Sciatic nerve (tissue), 2 donors: ENCODE measurements around the gene IFNA16. TPM values are rescaled to one million over a fixed set of nuclear protein-coding genes. Genes with fewer than 3 reads are reported as not detected.
"Not testable (repeated sequence)": the region's sequence is repeated elsewhere in the genome, so short reads cannot be mapped to it uniquely, and the experiment has no call there.

ENCODE experiments used
- ATAC-seq: fragments of 200-7000 bp; cut with Tn5 transposase; one replicate; pipeline ENCODE4 v1.9.1; 2020; ENCODE audit warnings: mild to moderate bottlenecking, moderate library complexity
- DNase-seq: peaks from one replicate; pipeline ENCODE4 v3.0.0-alpha.2; 2020; ENCODE audit warnings: low spot score
- intact Hi-C: fragments of 100-400 bp; cut with DNase I; formaldehyde crosslinking; loops from one replicate; pipeline ENCODE4 v1.14.2; 2022
- total RNA-seq: library from RNA; stranded (reverse); fragmentation: NEBNext Ultra II Directional; extraction: Animal tissue kit (Norgen Biotek cat#: 25700); gene quantifications from one replicate; pipeline ENCODE4 v1.2.1, GENCODE V29; 2021
- donor health status: DM: no; HTN: no; CAD: no.
- donor health status: DM: no; HTN: no; CAD: no.

The IFNA16 gene
- total RNA-seq, 1 donor from 2014 or later: not detected

DNA sequence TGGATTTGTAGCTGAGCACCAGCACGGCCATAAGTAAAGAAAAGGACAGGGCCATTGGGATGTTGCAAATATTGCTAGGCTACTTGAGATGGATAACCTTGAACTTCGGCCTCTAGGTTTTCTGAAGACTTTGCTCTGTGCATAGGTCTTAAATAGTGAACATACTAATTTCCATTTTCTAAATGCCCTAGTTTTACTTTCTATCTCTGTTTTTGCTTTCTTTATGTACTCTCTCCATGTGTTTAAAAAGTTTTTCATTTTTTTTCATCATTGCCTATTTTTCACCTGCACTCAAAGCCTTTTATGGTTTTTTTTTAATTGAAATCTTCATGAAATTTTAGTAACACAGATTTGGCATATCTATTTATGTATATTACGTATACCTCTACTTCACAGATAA is 10.1 kb downstream of the IFNA16 start, which contains the start of gene IFNA10:
TSS of gene IFNA10 (minus strand) at position 101 of the 400 bp plus-strand sequence. CDS start at position 55, 46 bp downstream.
- intact Hi-C loops, DNase-seq, ATAC-seq: not testable (repeated sequence)

GRCh38 chr9:21205204-21205603 is 11.9 kb downstream of the IFNA16 start:
- intact Hi-C loops: no loop called here
- no peak for ATAC-seq
- DNase-seq: no peak

- DNase-seq, ATAC-seq, intact Hi-C loops: not testable (repeated sequence)
Measured at GRCh38 chr9:21202105-21202504, 15.0 kb downstream of the IFNA16 start, which contains the start of gene IFNA7. TSS of gene IFNA7 (minus strand) at chr9:21202205. CDS start at chr9:21202165, 40 bp downstream.

- peak; percentile 70 for ATAC-seq
- intact Hi-C loops, DNase-seq: not testable (repeated sequence)
Measured at GRCh38 chr9:21194867-21195776, 22.0 kb downstream of the IFNA16 start.

DNA sequence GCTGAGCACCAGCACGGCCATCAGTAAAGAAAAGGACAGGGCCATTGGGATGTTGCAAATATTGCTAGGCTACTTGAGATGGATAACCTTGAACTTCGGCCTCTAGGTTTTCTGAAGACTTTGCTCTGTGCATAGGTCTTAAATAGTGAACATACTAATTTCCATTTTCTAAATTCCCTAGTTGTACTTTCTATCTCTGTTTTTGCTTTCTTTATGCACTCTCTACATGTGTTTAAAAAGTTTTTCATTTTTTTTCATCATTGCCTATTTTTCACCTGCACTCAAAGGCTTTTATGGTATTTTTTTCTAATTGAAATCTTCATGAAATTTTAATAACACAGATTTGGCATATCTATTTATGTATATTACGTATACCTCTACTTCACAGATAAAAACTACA is 29.6 kb downstream of the IFNA16 start, which contains the start of gene IFNA4:
TSS of gene IFNA4 (minus strand) at position 101 of the 400 bp plus-strand sequence. CDS start at position 45, 56 bp downstream.
- intact Hi-C loops, ATAC-seq, DNase-seq: not testable (repeated sequence)

DNA sequence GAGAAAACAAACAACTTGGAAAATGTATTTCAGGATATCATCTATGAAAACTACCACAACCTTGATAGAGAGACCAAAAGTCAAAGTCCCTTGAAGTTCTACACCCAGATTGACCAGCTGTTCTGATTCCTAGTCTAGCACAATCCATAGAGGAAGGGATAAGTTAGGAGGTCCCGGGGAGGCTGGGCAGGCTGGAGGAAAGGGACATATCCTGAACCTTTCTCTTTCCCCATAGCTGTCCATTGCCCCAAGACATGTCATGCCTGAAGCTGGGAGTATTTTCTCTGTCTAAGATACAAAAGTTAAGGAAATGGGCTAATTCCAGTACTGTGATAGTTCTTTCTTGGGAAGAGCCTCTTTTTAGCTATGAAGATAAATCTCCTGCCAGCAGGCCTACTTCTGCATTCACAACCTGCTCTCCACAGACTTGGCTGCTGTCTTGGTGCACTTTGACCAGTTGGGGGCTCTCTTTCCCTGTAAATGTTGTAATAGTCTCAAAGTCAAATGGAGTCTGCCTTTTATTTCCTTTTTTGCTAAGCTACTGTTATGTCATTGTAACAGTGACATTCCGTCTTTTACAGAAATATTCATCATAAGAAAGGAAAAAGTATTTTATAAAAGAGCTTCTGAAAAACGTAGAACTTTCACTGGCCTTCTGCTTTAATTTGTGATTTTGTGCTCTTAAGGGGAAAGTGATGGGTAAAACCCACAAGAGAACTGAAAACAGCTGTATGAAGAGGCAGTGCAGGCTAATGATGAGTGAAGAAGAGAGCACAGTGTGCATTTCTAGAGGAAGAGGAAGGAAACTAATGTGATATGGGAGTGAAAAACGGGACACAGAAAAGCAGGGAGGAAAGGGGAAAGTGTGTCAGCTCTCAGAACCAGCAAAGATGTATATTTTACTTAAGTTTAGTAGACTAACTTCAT is 34.0 kb downstream of the IFNA16 start:
- intact Hi-C loops: not testable (repeated sequence)
- ATAC-seq: peak; percentile 65

DNA sequence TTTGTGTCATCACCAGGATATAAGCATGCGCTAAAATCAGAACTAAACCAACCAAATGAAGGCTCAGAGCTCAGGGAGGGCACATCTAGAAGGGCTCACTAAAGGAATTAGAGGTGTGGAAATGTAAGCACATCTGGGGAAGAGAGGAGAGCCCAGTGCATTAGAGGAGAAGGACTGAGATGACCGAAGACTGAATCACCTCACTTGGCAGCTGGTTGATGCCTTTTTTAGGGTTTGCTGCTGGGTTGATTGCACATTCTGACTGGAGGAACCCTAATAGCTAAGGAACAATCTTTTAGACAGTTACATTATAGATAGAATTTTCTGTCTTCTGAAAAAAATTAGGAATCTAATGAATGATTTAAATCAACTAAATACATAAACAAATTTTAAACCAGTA is 42.4 kb downstream of the IFNA16 start:
- no peak for DNase-seq
- ATAC-seq: no peak
- intact Hi-C loops: no loop called here

More for the DNA sequence above, 34.0 kb downstream of the IFNA16 start:
- DNase-seq: not testable (repeated sequence)

GRCh38 chr9:21172156-21172555 is 45.0 kb downstream of the IFNA16 start:
- ATAC-seq: no peak
- intact Hi-C loops: no loop called here
- DNase-seq: no peak

DNA sequence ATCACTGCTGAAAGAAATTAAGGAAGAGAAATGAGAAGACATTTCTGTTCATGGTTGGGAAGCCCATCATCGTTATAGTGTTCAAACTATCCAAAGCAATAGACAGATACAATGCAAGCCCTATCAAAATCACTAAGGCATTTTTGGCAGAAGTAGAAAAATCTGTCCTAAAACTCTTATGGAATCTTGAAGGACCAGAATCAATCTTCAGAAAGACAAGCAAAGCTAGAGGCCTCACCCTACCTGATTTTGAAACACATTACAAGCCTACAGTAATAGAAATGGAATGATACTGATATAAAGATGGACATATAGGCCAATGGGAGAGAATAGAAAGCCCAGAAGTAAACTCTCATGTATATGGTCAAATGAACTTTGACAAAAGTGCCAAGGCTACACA is 45.8 kb downstream of the IFNA16 start:
- intact Hi-C loops: no loop called here
- ATAC-seq: no peak
- DNase-seq: no peak

DNA sequence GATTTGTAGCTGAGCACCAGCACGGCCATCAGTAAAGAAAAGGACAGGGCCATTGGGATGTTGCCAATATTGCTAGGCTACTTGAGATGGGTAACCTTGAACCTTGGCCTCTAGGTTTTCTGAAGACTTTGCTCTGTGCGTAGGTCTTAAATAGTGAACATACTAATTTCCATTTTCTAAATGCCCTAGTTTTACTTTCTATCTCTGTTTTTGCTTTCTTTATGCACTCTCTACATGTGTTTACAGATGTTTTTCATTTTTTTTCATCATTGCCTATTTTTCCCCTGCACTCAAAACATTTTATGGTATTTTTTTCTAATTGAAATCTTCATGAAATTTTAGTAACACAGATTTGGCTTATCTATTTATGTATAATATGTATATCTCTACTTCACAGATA is 50.6 kb downstream of the IFNA16 start, which contains the start of gene IFNA21:
TSS of gene IFNA21 (minus strand) at position 101 of the 400 bp plus-strand sequence. CDS start at position 53, 48 bp downstream.
- ATAC-seq, DNase-seq, intact Hi-C loops: not testable (repeated sequence)

Other genes starting within 250 kb of the IFNA16 start
- 6.4 TPM for gene HACD4, start 185.7 kb downstream of the IFNA16 start, total RNA-seq
- gene IFNB1, start 139.4 kb downstream of the IFNA16 start, total RNA-seq: not detected
- gene IFNW1, start 75.5 kb downstream of the IFNA16 start, total RNA-seq: not detected
- not detected for gene IFNA21, start 50.7 kb downstream of the IFNA16 start, total RNA-seq
- not detected for gene IFNA4, start 29.7 kb downstream of the IFNA16 start, total RNA-seq
- not detected for gene IFNA7, start 15.1 kb downstream of the IFNA16 start, total RNA-seq
- not detected for gene IFNA10, start 10.2 kb downstream of the IFNA16 start, total RNA-seq
- gene IFNA17, start 10.9 kb upstream of the IFNA16 start, total RNA-seq: not detected
- gene IFNA14, start 22.7 kb upstream of the IFNA16 start, total RNA-seq: not detected
- 0.36 TPM for gene IFNA5, start 88.0 kb upstream of the IFNA16 start, total RNA-seq
- 26.3 TPM for gene KLHL9, start 118.1 kb upstream of the IFNA16 start, total RNA-seq
- gene IFNA6, start 133.6 kb upstream of the IFNA16 start, total RNA-seq: not detected
- gene IFNA13, start 150.7 kb upstream of the IFNA16 start, total RNA-seq: not detected
- not detected for gene IFNA2, start 168.1 kb upstream of the IFNA16 start, total RNA-seq
- not detected for gene IFNA8, start 191.8 kb upstream of the IFNA16 start, total RNA-seq
- gene IFNA1, start 223.1 kb upstream of the IFNA16 start, total RNA-seq: not detected